ENCODE measurements around the gene POLD2. TPM values are rescaled to one million over a fixed set of nuclear protein-coding genes. Genes with fewer than 3 reads are reported as not detected.

Gene POLD2
- total and polyA plus RNA-seq, 2 of the 4 experiments (the other 2 are of a cell fraction) = 142 to 163 TPM

GRCh38 chr7:44167920-44168319 lies 44.6 kb upstream of the POLD2 start:
- Histone ChIP-seq H3K14ac (replicated peaks; ENCODE audit: low read depth, low read length) (no peak overlapping the region), H2AK9ac (replicated peaks; ENCODE audit: low read depth, low read length, poor library complexity) (no peak overlapping the region), H3K9me3 (ENCODE audit: control insufficient read depth, insufficient read depth, low read length) (0 out of 2 replicates have a peak, but pooled peaks cover 1% of the 10 kb centered on the region), H3K4ac (ENCODE audit: low read depth, low read length) (no peak overlapping the region), H2BK5ac (ENCODE audit: low read depth, low read length, poor library complexity, severe bottlenecking) (no peak overlapping the region), H3K4me2 (ENCODE audit: low read depth, low read length) (no peak overlapping the region), H3K79me1 (ENCODE audit: low read depth in 1 of 2, low read length in 2 of 2) (no peaks in the 10 kb centered on the region), H3K4me3 (ENCODE audit: insufficient read depth, low read depth, low read length) (no peak overlapping the region), H2AFZ (replicated peaks; ENCODE audit: low read length, poor library complexity) (no peak overlapping the region), H4K8ac (ENCODE audit: low read depth in 2 of 2, low read length in 2 of 2) (no peak overlapping the region), H3K23ac (ENCODE audit: low read depth, low read length) (no peak overlapping the region), H2BK15ac (ENCODE audit: low read depth, low read length) (no peak overlapping the region), H3K4me1 (ENCODE audit: control insufficient read depth, insufficient read depth, low read length) (peaks cover 2% of the 10 kb centered on the region), H4K20me1 (ENCODE audit: insufficient read depth, low read length) (no peaks in the 10 kb centered on the region), H4K5ac (ENCODE audit: low read depth, low read length) (no peak overlapping the region), H2BK20ac (ENCODE audit: low read depth, low read length) (no peak overlapping the region), H4K91ac (ENCODE audit: insufficient read depth, low read depth, low read length) (no peak overlapping the region), H3K18ac (ENCODE audit: low read depth, low read length) (no peak overlapping the region), H2AK5ac (ENCODE audit: low read depth, low read length) (no peak overlapping the region), H3K56ac (ENCODE audit: extremely low read depth, insufficient read depth, low read length) (no peak overlapping the region), H3K9me1 (ENCODE audit: insufficient read depth, low read length) (peaks cover 4% of the 10 kb centered on the region; the same call in 1 of the 2 replicates), H3K27me3 (ENCODE audit: control insufficient read depth, insufficient read depth, low read length) (peaks cover 11% of the 10 kb centered on the region), H3K36me3 (ENCODE audit: control insufficient read depth, insufficient read depth, low read length) (no peaks in the 10 kb centered on the region), H3K9ac (ENCODE audit: low read depth, low read length) (no peak overlapping the region), H2BK120ac (ENCODE audit: low read depth, low read length) (no peak overlapping the region), H3K27ac (ENCODE audit: insufficient read depth, low read length) (no peak overlapping the region)
- POLR2A ChIA-PET (ENCODE audit: unreplicated experiment) = no interaction called here
- in situ Hi-C loops (cut with MboI; ENCODE audit: low sequenced_read_pairs) (no loop called here), dilution Hi-C loops (cut with HindIII; ENCODE audit: low sequenced_read_pairs, unreplicated experiment) (no loop called here), intact Hi-C loops (cut with micrococcal nuclease) (no loop called here)
- DNase-seq = no peak
- CTCF ChIA-PET = no interaction called here
- no peak for ATAC-seq (ENCODE audit: low read depth)
- BruUV-seq (replicated peaks) = no TSS peak
- TF ChIP-seq USF2 (IDR thresholded peaks at IDR 0.05; ENCODE audit: low read depth, low read length) (no peak), MAFK (IDR thresholded peaks at IDR 0.05; ENCODE audit: low read depth, low read length) (no peak), CHD1 (IDR thresholded peaks at IDR 0.05; ENCODE audit: low read depth, low read length) (no peak), FOS (IDR thresholded peaks at IDR 0.05; ENCODE audit: low read depth, low read length) (no peak), NFE2L2 (IDR thresholded peaks at IDR 0.05; ENCODE audit: low read depth, low read length) (no peak), CEBPB (IDR thresholded peaks at IDR 0.05; ENCODE audit: low read depth, low read length) (no peak), MXI1 (IDR thresholded peaks at IDR 0.05; ENCODE audit: borderline replicate concordance, low read depth, low read length) (no peak), CTCF (conservative IDR thresholded peaks at IDR 0.05; ENCODE audit: low read depth, low read length) (no peak), RCOR1 (IDR thresholded peaks at IDR 0.05; ENCODE audit: insufficient replicate concordance, low read length) (no peak), SMC3 (IDR thresholded peaks at IDR 0.05; ENCODE audit: low read depth, low read length) (no peak), MAZ (IDR thresholded peaks at IDR 0.05; ENCODE audit: borderline replicate concordance, low read depth, low read length) (no peak), POLR2A (IDR thresholded peaks at IDR 0.05; ENCODE audit: low read depth, low read length) (no peak), BHLHE40 (IDR thresholded peaks at IDR 0.05; ENCODE audit: low read depth, low read length) (no peak), ELK1 (IDR thresholded peaks at IDR 0.05; ENCODE audit: borderline replicate concordance, low read depth, low read length) (no peak), RAD21 (IDR thresholded peaks at IDR 0.05; ENCODE audit: low read length) (no peak), RFX5 (IDR thresholded peaks at IDR 0.05; ENCODE audit: low read depth, low read length) (no peak)
